Upper lobe of right lung (tissue), 1 donor: Measurements from ENCODE around the gene ARRDC5. TPM values are rescaled to one million over a fixed set of nuclear protein-coding genes. Genes with fewer than 3 reads are reported as not detected.
"Not testable (repeated sequence)": the region's sequence is repeated elsewhere in the genome, so short reads cannot be mapped to it uniquely, and the experiment has no call there.

ENCODE experiments used
- ATAC-seq: fragments of 200-7000 bp; cut with Tn5 transposase; one replicate; pipeline ENCODE4 v1.9.1; 2020; ENCODE audit warnings: mild to moderate bottlenecking, moderate library complexity
- DNase-seq: peaks from one replicate; pipeline ENCODE4 v3.0.0-alpha.2; 2020
- H3K27ac ChIP-seq: fragments of 200-600 bp; one replicate; pipeline ENCODE4 v1.8.0; 2022
- H3K27me3 ChIP-seq: fragments of 200-600 bp; one replicate; pipeline ENCODE4 v1.8.0; 2022; ENCODE audit warnings: mild to moderate bottlenecking
- H3K36me3 ChIP-seq: fragments of 200-600 bp; one replicate; pipeline ENCODE4 v1.8.0; 2022
- H3K4me1 ChIP-seq: fragments of 200-600 bp; one replicate; pipeline ENCODE4 v1.8.0; 2022
- H3K4me3 ChIP-seq: fragments of 200-600 bp; one replicate; pipeline ENCODE4 v1.8.0; 2022; ENCODE audit warnings: mild to moderate bottlenecking
- H3K9me3 ChIP-seq: fragments of 200-600 bp; one replicate; pipeline ENCODE4 v1.8.0; 2022
- CTCF ChIP-seq: fragments of 200-600 bp; IDR thresholded peaks from one replicate; pipeline ENCODE4 v1.8.0; 2022; ENCODE audit warnings: antibody characterized with exemption
- intact Hi-C: fragments of 100-400 bp; cut with DNase I; formaldehyde crosslinking; loops from one replicate; pipeline ENCODE4 v1.11.0; 2022
- total RNA-seq: library from RNA; stranded (reverse); fragmentation: NEBNext Ultra II Directional; extraction: Animal tissue kit (Norgen Biotek cat#: 25700); gene quantifications from one replicate; pipeline ENCODE4 v1.2.1, GENCODE V29; 2021
- donor health status: DM: no; HTN: yes; CAD: no; lungs with severe emphysema.

ARRDC5 gene
- total RNA-seq, 1 donor from 2014 or later, result not detected

- DNase-seq (no peak), ATAC-seq (no peak)
- no peak for TF ChIP-seq CTCF
- Histone ChIP-seq H3K4me3 (peak overlapping the region; percentile 87), H3K4me1 (peaks cover 9% of the 10 kb centered on the region), H3K36me3 (no peaks in the 10 kb centered on the region), H3K27me3 (no peaks in the 10 kb centered on the region), H3K27ac (peak overlapping the region; percentile 86), H3K9me3 (no peaks in the 10 kb centered on the region)
- intact Hi-C loops, result no loop called here
Observed at GRCh38 chr19:4868286-4868834, 34.3 kb downstream of the ARRDC5 start.

GRCh38 chr19:4867534-4868285, 35.0 kb downstream of the ARRDC5 start, which contains the start of gene PLIN3:
TSS of gene PLIN3 (minus strand) at chr19:4867667. CDS start at chr19:4861394, 6,273 bp downstream.
- ATAC-seq (peak; percentile 98), DNase-seq (peak; percentile 98)
- peaks cover 9% of the 10 kb centered on the region for H3K4me1 ChIP-seq
- intact Hi-C loops, result no loop called here
- TF ChIP-seq CTCF, result no peak
- H3K27ac ChIP-seq, result peak within 1 kb of the TSS; percentile 86
- peak within 1 kb of the TSS; percentile 87 for H3K4me3 ChIP-seq
- H3K27me3 ChIP-seq, result no peaks in the 10 kb centered on the region
- no peaks in the 10 kb centered on the region for H3K36me3 ChIP-seq
- H3K9me3 ChIP-seq, result no peaks in the 10 kb centered on the region

- peak; percentile 85 for DNase-seq
- peak overlapping the region; percentile 86 for H3K27ac ChIP-seq
- peak overlapping the region; percentile 87 for H3K4me3 ChIP-seq
- no peaks in the 10 kb centered on the region for H3K36me3 ChIP-seq
- peak; percentile 26 for ATAC-seq
- TF ChIP-seq CTCF, result no peak
- no peaks in the 10 kb centered on the region for H3K27me3 ChIP-seq
- peaks cover 9% of the 10 kb centered on the region for H3K4me1 ChIP-seq
- H3K9me3 ChIP-seq, result no peaks in the 10 kb centered on the region
- intact Hi-C loops, result no loop called here
Observed at GRCh38 chr19:4866595-4867424, 35.9 kb downstream of the ARRDC5 start.

- no peak overlapping the region for H3K27ac ChIP-seq
- H3K4me1 ChIP-seq, result peaks cover 2% of the 10 kb centered on the region
- no peak for DNase-seq
- H3K9me3 ChIP-seq, result no peaks in the 10 kb centered on the region
- H3K27me3 ChIP-seq, result no peaks in the 10 kb centered on the region
- no peak for TF ChIP-seq CTCF
- H3K4me3 ChIP-seq, result no peak overlapping the region
- intact Hi-C loops, result no loop called here
- ATAC-seq, result peak; percentile 45
- peaks cover 42% of the 10 kb centered on the region for H3K36me3 ChIP-seq
Observed at GRCh38 chr19:4861147-4861546, 41.5 kb downstream of the ARRDC5 start.

GRCh38 chr19:4859697-4860096, 43.0 kb downstream of the ARRDC5 start:
- H3K27me3 ChIP-seq, result no peaks in the 10 kb centered on the region
- no peak for ATAC-seq
- H3K4me1 ChIP-seq, result no peaks in the 10 kb centered on the region
- DNase-seq, result no peak
- H3K9me3 ChIP-seq, result no peaks in the 10 kb centered on the region
- H3K36me3 ChIP-seq, result peaks cover 51% of the 10 kb centered on the region
- no peak for TF ChIP-seq CTCF
- H3K4me3 ChIP-seq, result no peak overlapping the region
- no peak overlapping the region for H3K27ac ChIP-seq
- intact Hi-C loops, result no loop called here

- intact Hi-C loops, H3K4me3 ChIP-seq, ATAC-seq, H3K27ac ChIP-seq, H3K4me1 ChIP-seq, DNase-seq, H3K9me3 ChIP-seq, H3K27me3 ChIP-seq: not testable (repeated sequence)
- peaks cover 51% of the 10 kb centered on the region for H3K36me3 ChIP-seq
Observed at GRCh38 chr19:4856468-4856867, 46.2 kb downstream of the ARRDC5 start.

GRCh38 chr19:4853506-4853905, 49.2 kb downstream of the ARRDC5 start:
- peaks cover 33% of the 10 kb centered on the region for H3K36me3 ChIP-seq
- H3K4me1 ChIP-seq, H3K9me3 ChIP-seq, H3K27ac ChIP-seq, DNase-seq, ATAC-seq, H3K4me3 ChIP-seq, H3K27me3 ChIP-seq: not testable (repeated sequence)
- intact Hi-C loops, result loop anchor here (5.0 kb wide), 1 partner anchor 46 kb away; no protein-coding TSS in a partner anchor
